GM19452 (cell line): ENCODE data around the gene DDX3X.
"Not testable (repeated sequence)": the region's sequence is repeated elsewhere in the genome, so short reads cannot be mapped to it uniquely, and the experiment has no call there.

Experiments
- ATAC-seq: cut with Tn5 transposase; IDR thresholded peaks from one replicate; pipeline ENCODE4 v1.9.1; 2021; ENCODE audit not compliant: unreplicated experiment

Gene DDX3X

DNA sequence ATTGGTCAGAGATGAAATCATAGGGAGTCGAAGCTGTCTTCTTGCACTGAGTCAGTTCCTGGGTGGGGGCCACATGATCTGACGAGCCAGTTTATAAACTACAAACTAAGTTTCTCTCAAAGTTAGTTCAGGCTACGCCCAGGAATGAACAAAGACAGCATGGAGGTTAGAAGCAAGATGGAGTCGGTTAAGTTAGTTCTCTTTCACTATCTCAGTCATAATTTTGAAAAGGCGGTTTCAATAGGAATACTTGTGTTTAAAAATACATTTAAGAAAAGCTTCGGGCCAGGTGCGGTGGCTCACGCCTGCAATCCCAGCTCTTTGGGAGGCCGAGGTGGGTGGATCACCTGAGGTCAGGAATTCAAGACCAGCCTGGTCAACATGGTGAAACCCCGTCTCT lies 77.3 kb downstream of the DDX3X start:
- ATAC-seq = not testable (repeated sequence)

- no peak for ATAC-seq
Measured at GRCh38 chrX:41412261-41413081, 78.5 kb downstream of the DDX3X start.
